Keratinocyte (primary cell): ENCODE results near the gene NPAS3. TPM values are rescaled to one million over a fixed set of nuclear protein-coding genes. Genes with fewer than 3 reads are reported as not detected.

ENCODE experiments used
- DNase-seq: peaks from one replicate; pipeline ENCODE4 v3.0.0-alpha.2; 2011; ENCODE audit warnings: low read depth, missing footprints, low spot score
- FAIRE-seq: peaks from 2 replicates; lab custom pipeline; 2011; peaks lifted over from hg19 to GRCh38; lab: Jason Lieb, UNC
- H2AFZ ChIP-seq: 2 replicates; pipeline ENCODE4 v1.6.0; 2012; ENCODE audit warnings: low read length, control low read depth, inconsistent platforms; ENCODE audit not compliant: control insufficient read depth
- H3K27ac ChIP-seq: 2 replicates; pipeline ENCODE4 v1.5.1; 2011; ENCODE audit warnings: low read length; ENCODE audit not compliant: control insufficient read depth, insufficient read depth
- H3K27me3 ChIP-seq: 3 replicates; pipeline ENCODE4 v1.6.0; 2011; ENCODE audit warnings: low read length; ENCODE audit not compliant: control insufficient read depth, insufficient read depth; ENCODE audit errors: extremely low read depth
- H3K36me3 ChIP-seq, 2 experiments: 2 replicates in 1 of 2; 3 replicates in 1 of 2; pipeline ENCODE4 v1.5.1; 2011; ENCODE audit warnings: low read length in 2 of 2, mild to moderate bottlenecking in 1 of 2; ENCODE audit not compliant: control insufficient read depth in 2 of 2, insufficient read depth in 2 of 2; ENCODE audit errors: extremely low read depth in 1 of 2
- H3K4me1 ChIP-seq: 3 replicates; pipeline ENCODE4 v1.5.1; 2011; ENCODE audit warnings: low read length; ENCODE audit not compliant: control insufficient read depth, insufficient read depth; ENCODE audit errors: extremely low read depth
- H3K4me2 ChIP-seq: 3 replicates; pipeline ENCODE4 v1.6.0; 2011; ENCODE audit warnings: low read depth, low read length; ENCODE audit not compliant: control insufficient read depth, insufficient read depth; ENCODE audit errors: extremely low read depth
- H3K4me3 ChIP-seq, 3 experiments: fragments of 200-600 bp in 1 of 3; sonication (generic) in 1 of 3; 2 replicates in 2 of 3; 3 replicates in 1 of 3; pipeline ENCODE4 v1.5.1; 2011 to 2016; ENCODE audit warnings: low read length in 3 of 3, mild to moderate bottlenecking in 3 of 3, control low read depth in 2 of 3, inconsistent platforms in 1 of 3, low read depth in 1 of 3, mixed read lengths in 1 of 3, mixed run types in 1 of 3, moderate library complexity in 1 of 3; ENCODE audit not compliant: control insufficient read depth in 2 of 3, insufficient read depth in 2 of 3; ENCODE audit errors: extremely low read depth in 1 of 3
- H3K79me2 ChIP-seq: 2 replicates; pipeline ENCODE4 v1.6.0; 2012; ENCODE audit warnings: low read length; ENCODE audit not compliant: control insufficient read depth, insufficient read depth
- H3K9ac ChIP-seq: 3 replicates; pipeline ENCODE4 v1.6.0; 2011; ENCODE audit warnings: low read length; ENCODE audit not compliant: control insufficient read depth, insufficient read depth; ENCODE audit errors: extremely low read depth
- H3K9me1 ChIP-seq: 3 replicates; pipeline ENCODE4 v1.6.0; 2011; ENCODE audit warnings: low read length; ENCODE audit not compliant: control insufficient read depth, insufficient read depth; ENCODE audit errors: extremely low read depth
- H3K9me3 ChIP-seq: 2 replicates; pipeline ENCODE4 v1.5.1; 2012; ENCODE audit warnings: low read depth, low read length; ENCODE audit not compliant: control insufficient read depth
- H4K20me1 ChIP-seq: 3 replicates; pipeline ENCODE4 v1.6.0; 2011; ENCODE audit warnings: low read length; ENCODE audit not compliant: control insufficient read depth, insufficient read depth; ENCODE audit errors: extremely low read depth
- EZH2 ChIP-seq: IDR thresholded peaks from one replicate; pipeline ENCODE4 v1.6.1; 2012; ENCODE audit warnings: inconsistent platforms, mild to moderate bottlenecking, low read length, moderate library complexity
- dilution Hi-C: fragments of 300-500 bp; cut with MboI; formaldehyde crosslinking; loops from one replicate; pipeline ENCODE4 v1.7.0; 2020; ENCODE audit warnings: low sequenced_read_pairs; ENCODE audit not compliant: extremely low pct_ligation_motif_present
- polyA plus RNA-seq, 5 experiments: library from polyadenylated mRNA; depleted of rRNA in 3 of 5; stranded (reverse) in 3 of 5; stranded (forward) in 1 of 5; unstranded in 1 of 5; fragments of >200 nt; gene quantifications; 1 replicate in 1 of 5; 2 replicates in 3 of 5; 3 replicates in 1 of 5; pipeline versions ENCODE4 v1.2.1 to v1.2.3, GENCODE V29; 2011 to 2012; ENCODE audit warnings: missing spikeins in 2 of 5, low read depth in 1 of 5, low replicate concordance in 1 of 5
- TF ChIP-seq, protein P1 (sequence below), 3 experiments: IDR thresholded peaks in 1 of 3; conservative IDR thresholded peaks in 1 of 3; optimal IDR thresholded peaks in 1 of 3; 2 replicates in 2 of 3; 3 replicates in 1 of 3; pipeline versions ENCODE3 to v1.5.1; 2011; ENCODE audit warnings: low read length in 3 of 3, mild to moderate bottlenecking in 3 of 3, moderate library complexity in 2 of 3, control low read depth in 1 of 3, inconsistent platforms in 1 of 3; ENCODE audit not compliant: insufficient read depth in 2 of 3; ENCODE audit errors: extremely low read depth in 1 of 3

NPAS3 gene
- polyA plus RNA-seq, 1 donor (not counting 4 experiments of a cell fraction or from before 2014, with no cell fraction given) = 0.07 TPM

DNA sequence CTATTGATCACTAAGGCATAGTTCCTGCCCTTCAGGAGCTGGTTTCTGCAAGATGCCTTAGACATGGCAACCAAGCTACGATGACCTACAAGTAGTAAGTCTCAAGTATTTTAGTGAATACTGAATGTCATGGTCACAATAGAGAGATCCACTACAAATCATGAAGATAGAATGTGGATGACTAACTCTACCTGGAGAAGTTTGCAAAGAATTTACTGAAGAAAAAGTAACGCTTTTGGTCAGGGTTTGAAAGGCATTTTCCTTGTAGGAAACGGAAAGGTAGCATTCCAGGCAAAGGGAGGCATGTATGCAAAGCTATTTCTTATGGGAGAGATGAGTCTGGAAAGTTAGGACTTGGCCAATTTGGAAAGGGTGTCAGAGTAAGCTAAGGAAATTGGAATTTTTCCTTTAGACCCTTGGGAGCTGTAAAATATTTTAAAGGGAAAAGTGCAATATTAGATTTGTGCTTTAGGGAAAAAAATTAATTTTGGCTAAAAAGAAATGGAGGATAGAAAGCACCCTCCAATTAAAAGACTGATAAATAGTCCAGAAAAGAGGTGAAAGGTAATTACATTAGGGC lies 634.7 kb downstream of the NPAS3 start:
- Histone ChIP-seq H3K27me3 (no peaks in the 10 kb centered on the region), H3K9ac (no peak overlapping the region), H3K4me1 (peaks cover 25% of the 10 kb centered on the region), H3K9me3 (no peaks in the 10 kb centered on the region), H3K79me2 (no peaks in the 10 kb centered on the region), H3K4me2 (no peak overlapping the region), H3K36me3 (no peaks in the 10 kb centered on the region), H3K4me3 (no peak overlapping the region), H4K20me1 (no peaks in the 10 kb centered on the region), H3K27ac (no peak overlapping the region), H3K9me1 (no peaks in the 10 kb centered on the region), H2AFZ (no peak overlapping the region)
- no peak for TF ChIP-seq EZH2
- TF ChIP-seq, protein P1, sequence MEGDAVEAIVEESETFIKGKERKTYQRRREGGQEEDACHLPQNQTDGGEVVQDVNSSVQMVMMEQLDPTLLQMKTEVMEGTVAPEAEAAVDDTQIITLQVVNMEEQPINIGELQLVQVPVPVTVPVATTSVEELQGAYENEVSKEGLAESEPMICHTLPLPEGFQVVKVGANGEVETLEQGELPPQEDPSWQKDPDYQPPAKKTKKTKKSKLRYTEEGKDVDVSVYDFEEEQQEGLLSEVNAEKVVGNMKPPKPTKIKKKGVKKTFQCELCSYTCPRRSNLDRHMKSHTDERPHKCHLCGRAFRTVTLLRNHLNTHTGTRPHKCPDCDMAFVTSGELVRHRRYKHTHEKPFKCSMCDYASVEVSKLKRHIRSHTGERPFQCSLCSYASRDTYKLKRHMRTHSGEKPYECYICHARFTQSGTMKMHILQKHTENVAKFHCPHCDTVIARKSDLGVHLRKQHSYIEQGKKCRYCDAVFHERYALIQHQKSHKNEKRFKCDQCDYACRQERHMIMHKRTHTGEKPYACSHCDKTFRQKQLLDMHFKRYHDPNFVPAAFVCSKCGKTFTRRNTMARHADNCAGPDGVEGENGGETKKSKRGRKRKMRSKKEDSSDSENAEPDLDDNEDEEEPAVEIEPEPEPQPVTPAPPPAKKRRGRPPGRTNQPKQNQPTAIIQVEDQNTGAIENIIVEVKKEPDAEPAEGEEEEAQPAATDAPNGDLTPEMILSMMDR (optimal IDR thresholded peaks at IDR 0.05 in 1 of 3, IDR thresholded peaks at IDR 0.05 in 1 of 3, conservative IDR thresholded peaks at IDR 0.05 in 1 of 3; ENCODE audit: extremely low read depth in 1 of 3, insufficient read depth in 2 of 3, low read length in 3 of 3) = no peak
- FAIRE-seq (no peak), DNase-seq (no peak)
- dilution Hi-C loops = no loop called here

DNA sequence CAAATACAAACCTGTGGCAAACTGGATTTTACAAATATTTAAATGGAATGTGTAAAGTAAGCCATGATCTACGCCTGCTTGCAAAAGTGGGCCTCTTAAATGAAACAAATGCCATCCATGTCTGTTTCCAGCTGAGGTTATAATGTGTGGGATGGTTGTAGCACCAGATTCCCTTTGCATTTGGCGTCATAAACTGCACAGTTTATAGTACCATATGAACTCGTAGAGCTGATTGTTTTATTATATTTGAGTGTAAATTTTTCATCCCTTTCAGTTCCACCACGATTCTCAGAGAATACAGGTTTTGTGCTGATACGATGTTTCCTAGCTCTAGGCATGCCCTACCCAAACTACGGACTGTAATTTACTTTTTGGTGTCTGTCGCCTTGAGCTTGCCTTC lies 637.3 kb downstream of the NPAS3 start:
- no peaks in the 10 kb centered on the region for H3K4me1 ChIP-seq
- dilution Hi-C loops = no loop called here
- H3K27ac ChIP-seq = no peak overlapping the region
- no peaks in the 10 kb centered on the region for H3K9me3 ChIP-seq
- H4K20me1 ChIP-seq = no peaks in the 10 kb centered on the region
- H3K36me3 ChIP-seq = no peaks in the 10 kb centered on the region
- H3K27me3 ChIP-seq = no peaks in the 10 kb centered on the region
- no peak overlapping the region for H3K4me2 ChIP-seq
- H2AFZ ChIP-seq = no peak overlapping the region
- no peaks in the 10 kb centered on the region for H3K79me2 ChIP-seq
- no peak for TF ChIP-seq EZH2
- TF ChIP-seq, protein P1 (optimal IDR thresholded peaks at IDR 0.05 in 1 of 3, IDR thresholded peaks at IDR 0.05 in 1 of 3, conservative IDR thresholded peaks at IDR 0.05 in 1 of 3; ENCODE audit: extremely low read depth in 1 of 3, insufficient read depth in 2 of 3, low read length in 3 of 3) = no peak
- no peaks in the 10 kb centered on the region for H3K9me1 ChIP-seq
- DNase-seq = no peak
- H3K9ac ChIP-seq = no peak overlapping the region
- no peak for FAIRE-seq
- H3K4me3 ChIP-seq = no peak overlapping the region
